SK-N-SH (cell line): ENCODE results near the gene CX3CR1.

Experiments used
- CHD2 ChIP-seq: fragments of 150-350 bp; IDR thresholded peaks from 2 replicates; pipeline ENCODE4 v1.6.1; 2018; ENCODE audit warnings: low read length; ENCODE audit not compliant: partially characterized antibody
- ELF1 ChIP-seq: IDR thresholded peaks from 2 replicates; pipeline ENCODE4 v1.4.0; 2012
- EZH2phosphoT487 ChIP-seq: fragments of 200-600 bp; sonication (generic); IDR thresholded peaks from 2 replicates; pipeline ENCODE4 v1.6.1; 2017; ENCODE audit warnings: low read depth, mixed run types, mild to moderate bottlenecking, antibody characterized with exemption, moderate library complexity, borderline replicate concordance
- MEF2A ChIP-seq: IDR thresholded peaks from 2 replicates; pipeline ENCODE4 v1.4.0; 2012; ENCODE audit warnings: low read depth, borderline replicate concordance
- POLR2AphosphoS5 ChIP-seq: IDR thresholded peaks from 2 replicates; pipeline ENCODE4 v1.6.1; 2012; ENCODE audit warnings: low read depth, low read length
- TCF12 ChIP-seq: IDR thresholded peaks from 2 replicates; pipeline ENCODE4 v1.4.0; 2012
- YY1 ChIP-seq: IDR thresholded peaks from 2 replicates; pipeline ENCODE4 v1.4.0; 2012; ENCODE audit warnings: low read depth, mild to moderate bottlenecking
- TF ChIP-seq, protein P1 (sequence below): fragments of 200-600 bp; sonication (generic); IDR thresholded peaks from 2 replicates; pipeline ENCODE4 v1.6.1; 2017; ENCODE audit warnings: antibody characterized with exemption, mild to moderate bottlenecking, moderate library complexity
- TF ChIP-seq, protein P2 (sequence below): fragments of 150-350 bp; IDR thresholded peaks from 2 replicates; pipeline ENCODE4 v1.6.1; 2017; ENCODE audit warnings: antibody characterized with exemption, low read length, low read depth, borderline replicate concordance

- no peak for TF ChIP-seq ELF1
- TF ChIP-seq, protein P1, sequence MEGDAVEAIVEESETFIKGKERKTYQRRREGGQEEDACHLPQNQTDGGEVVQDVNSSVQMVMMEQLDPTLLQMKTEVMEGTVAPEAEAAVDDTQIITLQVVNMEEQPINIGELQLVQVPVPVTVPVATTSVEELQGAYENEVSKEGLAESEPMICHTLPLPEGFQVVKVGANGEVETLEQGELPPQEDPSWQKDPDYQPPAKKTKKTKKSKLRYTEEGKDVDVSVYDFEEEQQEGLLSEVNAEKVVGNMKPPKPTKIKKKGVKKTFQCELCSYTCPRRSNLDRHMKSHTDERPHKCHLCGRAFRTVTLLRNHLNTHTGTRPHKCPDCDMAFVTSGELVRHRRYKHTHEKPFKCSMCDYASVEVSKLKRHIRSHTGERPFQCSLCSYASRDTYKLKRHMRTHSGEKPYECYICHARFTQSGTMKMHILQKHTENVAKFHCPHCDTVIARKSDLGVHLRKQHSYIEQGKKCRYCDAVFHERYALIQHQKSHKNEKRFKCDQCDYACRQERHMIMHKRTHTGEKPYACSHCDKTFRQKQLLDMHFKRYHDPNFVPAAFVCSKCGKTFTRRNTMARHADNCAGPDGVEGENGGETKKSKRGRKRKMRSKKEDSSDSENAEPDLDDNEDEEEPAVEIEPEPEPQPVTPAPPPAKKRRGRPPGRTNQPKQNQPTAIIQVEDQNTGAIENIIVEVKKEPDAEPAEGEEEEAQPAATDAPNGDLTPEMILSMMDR = no peak
- no peak for TF ChIP-seq POLR2AphosphoS5
- TF ChIP-seq, protein P2, sequence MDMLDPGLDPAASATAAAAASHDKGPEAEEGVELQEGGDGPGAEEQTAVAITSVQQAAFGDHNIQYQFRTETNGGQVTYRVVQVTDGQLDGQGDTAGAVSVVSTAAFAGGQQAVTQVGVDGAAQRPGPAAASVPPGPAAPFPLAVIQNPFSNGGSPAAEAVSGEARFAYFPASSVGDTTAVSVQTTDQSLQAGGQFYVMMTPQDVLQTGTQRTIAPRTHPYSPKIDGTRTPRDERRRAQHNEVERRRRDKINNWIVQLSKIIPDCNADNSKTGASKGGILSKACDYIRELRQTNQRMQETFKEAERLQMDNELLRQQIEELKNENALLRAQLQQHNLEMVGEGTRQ = no peak
- no peak for TF ChIP-seq MEF2A
- TF ChIP-seq EZH2phosphoT487 = no peak
- no peak for TF ChIP-seq CHD2
- TF ChIP-seq TCF12 = no peak
- TF ChIP-seq YY1 = no peak
Measured at GRCh38 chr3:39319249-39319648, 39.4 kb upstream of the CX3CR1 start.
